GM12874 (cell line): Measurements from ENCODE around the gene CHD8.

Experiments
- CTCF ChIP-seq: IDR thresholded peaks from 2 replicates; pipeline ENCODE4 v1.5.1; 2011; ENCODE audit warnings: low read depth, mild to moderate bottlenecking, control low read depth, low read length, moderate library complexity; ENCODE audit not compliant: insufficient read depth

Gene CHD8

DNA sequence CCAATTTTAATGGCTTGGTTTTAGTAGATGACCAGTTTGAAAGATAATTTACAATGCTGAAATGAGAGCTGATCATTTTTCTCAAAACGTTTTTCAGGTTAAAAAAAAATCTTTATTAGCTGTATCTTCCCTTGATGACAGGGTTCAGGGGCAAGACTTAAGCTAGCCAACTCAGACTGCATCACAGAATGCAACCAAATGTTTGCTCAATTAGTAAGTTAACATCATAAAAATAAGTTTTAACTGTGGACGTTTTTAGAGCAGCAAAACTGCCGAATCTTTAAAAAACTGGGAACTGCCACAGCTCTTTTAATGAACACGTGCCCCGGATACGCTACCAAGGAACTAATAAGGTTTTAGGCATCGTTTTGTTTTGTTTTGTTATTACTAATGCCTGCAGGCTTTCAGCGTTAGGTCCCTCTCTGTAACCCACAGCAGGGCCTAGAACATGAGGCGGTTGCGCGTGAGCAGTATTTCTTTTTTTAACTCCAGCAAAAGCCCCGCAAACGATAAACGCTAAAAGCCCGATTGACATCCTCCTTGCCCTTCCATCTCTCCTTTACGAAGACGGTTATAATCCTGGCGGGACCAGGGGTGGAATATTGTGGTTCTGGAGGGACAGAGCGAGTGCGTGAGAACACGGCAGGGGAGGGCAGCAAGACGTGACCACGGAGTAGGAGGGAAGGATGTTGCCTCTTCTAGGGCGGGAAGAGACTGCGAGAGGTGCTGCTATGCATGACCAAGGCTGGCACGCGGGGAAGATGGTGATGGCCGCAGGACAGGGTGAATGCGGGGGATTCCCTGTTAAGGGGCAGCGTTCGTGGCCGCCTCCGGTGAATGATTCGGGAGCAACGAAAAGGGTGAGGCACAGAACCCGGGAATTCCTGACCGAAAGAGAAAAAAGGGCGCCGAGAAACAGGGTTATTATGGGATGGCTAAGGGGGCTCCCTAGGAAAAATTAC lies 72.8 kb downstream of the CHD8 start:
- no peak for TF ChIP-seq CTCF

DNA sequence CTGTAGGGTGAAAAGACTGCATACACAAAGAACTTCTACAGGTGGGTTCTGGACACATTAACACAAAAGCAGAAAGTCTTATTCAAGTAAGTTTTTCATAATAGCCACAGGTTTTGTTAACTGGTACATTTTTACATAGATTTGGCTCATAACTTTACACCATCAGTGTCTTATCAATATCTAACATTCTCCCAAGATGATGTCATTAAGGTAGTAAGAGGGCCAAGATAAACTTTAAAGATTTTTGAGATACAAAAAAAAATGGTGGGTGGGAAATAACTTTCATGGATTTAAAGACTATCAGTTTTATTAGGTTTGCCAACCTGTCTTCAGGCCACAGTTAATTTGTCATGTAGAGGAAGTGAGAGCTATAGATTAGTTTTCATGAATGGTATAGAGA lies 73.8 kb downstream of the CHD8 start:
- no peak for TF ChIP-seq CTCF

- no peak for TF ChIP-seq CTCF
Measured at GRCh38 chr14:21379338-21379737, 76.6 kb downstream of the CHD8 start.

- TF ChIP-seq CTCF = no peak
Measured at GRCh38 chr14:21373980-21374379, 81.9 kb downstream of the CHD8 start.

GRCh38 chr14:21369949-21370679 lies 85.8 kb downstream of the CHD8 start:
- TF ChIP-seq CTCF = no peak

GRCh38 chr14:21367582-21368144 lies 88.3 kb downstream of the CHD8 start:
- no peak for TF ChIP-seq CTCF

GRCh38 chr14:21356511-21356910 lies 99.4 kb downstream of the CHD8 start:
- TF ChIP-seq CTCF = no peak
